Central memory CD8-positive, alpha-beta T cell (primary cell): ENCODE results near the gene KCNK18.

ENCODE experiments used
- ATAC-seq: fragments of 150-1000 bp; cut with Tn5 transposase; replicated peaks from 2 replicates; pipeline ENCODE4 v1.10.0; 2022; ENCODE audit warnings: mild to moderate bottlenecking, moderate FRiP score, moderate number of reproducible peaks; ENCODE audit not compliant: poor library complexity, severe bottlenecking; ENCODE audit errors: extremely low read depth
- DNase-seq, 2 donors: peaks; one replicate each; pipeline ENCODE4 v3.0.0; 2021; ENCODE audit warnings: low spot score in 2 of 2
- H3K27ac Mint-ChIP-seq: one replicate; pipeline ENCODE4 v1.8.0; 2022; ENCODE audit warnings: low read depth, mild to moderate bottlenecking, moderate library complexity, mixed read lengths
- H3K27me3 Mint-ChIP-seq: one replicate; pipeline ENCODE4 v1.8.0; 2022; ENCODE audit warnings: mixed read lengths
- H3K36me3 Mint-ChIP-seq: one replicate; pipeline ENCODE4 v1.8.0; 2022; ENCODE audit warnings: mild to moderate bottlenecking, moderate library complexity, mixed read lengths; ENCODE audit not compliant: insufficient read depth
- H3K4me1 Mint-ChIP-seq: one replicate; pipeline ENCODE4 v1.8.0; 2022; ENCODE audit warnings: mixed read lengths
- H3K4me3 Mint-ChIP-seq: one replicate; pipeline ENCODE4 v1.8.0; 2022; ENCODE audit warnings: mild to moderate bottlenecking, moderate library complexity, mixed read lengths
- H3K9me3 Mint-ChIP-seq: one replicate; pipeline ENCODE4 v1.8.0; 2022; ENCODE audit warnings: mixed read lengths

KCNK18 gene

DNA sequence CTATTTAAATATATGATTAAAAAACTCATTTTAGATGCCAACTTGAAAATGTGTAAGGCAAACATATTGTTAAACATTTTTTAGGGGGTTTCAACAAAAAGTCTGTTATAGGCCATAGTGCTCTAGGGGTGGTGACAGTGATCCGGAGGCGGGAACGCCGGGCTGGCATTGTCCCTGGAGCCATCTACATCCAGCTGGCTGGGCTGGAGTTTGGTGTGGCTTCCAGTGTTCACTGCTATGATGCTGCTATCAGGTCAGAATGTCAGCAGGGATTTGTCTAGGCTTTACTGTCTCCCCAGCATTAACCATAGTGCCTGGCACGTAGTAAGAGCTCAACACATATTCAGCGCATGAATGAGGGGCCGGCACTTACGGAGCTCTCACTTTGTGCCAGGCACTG is 41.8 kb downstream of the KCNK18 start:
- H3K4me1 Mint-ChIP-seq = no peaks in the 10 kb centered on the region
- no peaks in the 10 kb centered on the region for H3K36me3 Mint-ChIP-seq
- ATAC-seq = no peak
- no peak overlapping the region for H3K27ac Mint-ChIP-seq
- DNase-seq = no peak
- no peaks in the 10 kb centered on the region for H3K9me3 Mint-ChIP-seq
- H3K4me3 Mint-ChIP-seq = no peak overlapping the region
- peaks cover 61% of the 10 kb centered on the region for H3K27me3 Mint-ChIP-seq

GRCh38 chr10:117239721-117240620 is 42.7 kb downstream of the KCNK18 start:
- no peaks in the 10 kb centered on the region for H3K9me3 Mint-ChIP-seq
- no peaks in the 10 kb centered on the region for H3K4me1 Mint-ChIP-seq
- H3K27ac Mint-ChIP-seq = no peak overlapping the region
- DNase-seq (no peak), ATAC-seq (no peak)
- peaks cover 62% of the 10 kb centered on the region for H3K27me3 Mint-ChIP-seq
- no peak overlapping the region for H3K4me3 Mint-ChIP-seq
- no peaks in the 10 kb centered on the region for H3K36me3 Mint-ChIP-seq

GRCh38 chr10:117240621-117241529 is 43.6 kb downstream of the KCNK18 start, which contains the start of gene SLC18A2:
SLC18A2 (plus strand) TSS chr10:117241114; CDS start chr10:117241694, 580 bp downstream.
- DNase-seq = no peak
- no peak within 1 kb of the TSS for H3K27ac Mint-ChIP-seq
- H3K9me3 Mint-ChIP-seq = no peaks in the 10 kb centered on the region
- no peak for ATAC-seq
- no peaks in the 10 kb centered on the region for H3K4me1 Mint-ChIP-seq
- no peaks in the 10 kb centered on the region for H3K36me3 Mint-ChIP-seq
- H3K27me3 Mint-ChIP-seq = peaks cover 65% of the 10 kb centered on the region
- H3K4me3 Mint-ChIP-seq = peak within 1 kb of the TSS; percentile 12

GRCh38 chr10:117241541-117242462 is 44.5 kb downstream of the KCNK18 start:
- Mint-ChIP-seq H3K27me3 (peaks cover 63% of the 10 kb centered on the region), H3K4me1 (no peaks in the 10 kb centered on the region), H3K9me3 (no peaks in the 10 kb centered on the region), H3K4me3 (peak overlapping the region; percentile 12), H3K27ac (no peak overlapping the region), H3K36me3 (no peaks in the 10 kb centered on the region)
- ATAC-seq = no peak
- no peak for DNase-seq

DNA sequence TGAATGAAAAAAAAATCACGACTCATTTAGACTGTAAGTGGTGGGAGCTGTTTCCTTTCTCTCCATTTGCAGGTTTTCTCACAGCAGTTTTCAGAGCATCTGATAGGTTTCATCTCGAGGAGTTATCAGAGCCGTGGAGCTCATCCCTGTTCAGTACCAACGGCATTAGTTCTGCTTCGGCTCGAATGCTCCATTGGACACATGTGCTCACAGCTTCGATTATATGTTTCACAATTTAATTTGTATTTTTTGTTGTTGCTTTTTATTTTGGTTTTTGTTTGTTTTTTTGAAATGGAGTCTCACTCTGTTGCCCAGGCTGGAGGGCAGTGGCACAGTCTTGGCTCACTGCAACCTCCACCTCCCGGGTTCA is 45.2 kb downstream of the KCNK18 start:
- Mint-ChIP-seq H3K36me3 (no peaks in the 10 kb centered on the region), H3K9me3 (no peaks in the 10 kb centered on the region), H3K27ac (no peak overlapping the region), H3K27me3 (peaks cover 66% of the 10 kb centered on the region), H3K4me3 (no peak overlapping the region), H3K4me1 (no peaks in the 10 kb centered on the region)
- ATAC-seq = no peak
- DNase-seq = no peak

- DNase-seq (no peak), ATAC-seq (no peak)
- H3K27ac Mint-ChIP-seq = no peak overlapping the region
- no peaks in the 10 kb centered on the region for H3K9me3 Mint-ChIP-seq
- peaks cover 7% of the 10 kb centered on the region for H3K4me1 Mint-ChIP-seq
- H3K4me3 Mint-ChIP-seq = no peak overlapping the region
- peaks cover 81% of the 10 kb centered on the region for H3K27me3 Mint-ChIP-seq
- H3K36me3 Mint-ChIP-seq = no peaks in the 10 kb centered on the region
Observed at GRCh38 chr10:117246997-117247671, 49.8 kb downstream of the KCNK18 start.

- peaks cover 7% of the 10 kb centered on the region for H3K4me1 Mint-ChIP-seq
- H3K4me3 Mint-ChIP-seq = no peak overlapping the region
- H3K9me3 Mint-ChIP-seq = no peaks in the 10 kb centered on the region
- H3K36me3 Mint-ChIP-seq = peaks cover 1% of the 10 kb centered on the region
- no peak for ATAC-seq
- DNase-seq = no peak
- H3K27me3 Mint-ChIP-seq = peaks cover 76% of the 10 kb centered on the region
- no peak overlapping the region for H3K27ac Mint-ChIP-seq
Observed at GRCh38 chr10:117248750-117249465, 51.6 kb downstream of the KCNK18 start.

- Mint-ChIP-seq H3K36me3 (peaks cover 1% of the 10 kb centered on the region), H3K9me3 (no peaks in the 10 kb centered on the region), H3K4me3 (no peak overlapping the region), H3K27ac (no peak overlapping the region), H3K27me3 (peaks cover 76% of the 10 kb centered on the region), H3K4me1 (peaks cover 7% of the 10 kb centered on the region)
- no peak for ATAC-seq
- DNase-seq = no peak
Observed at GRCh38 chr10:117249493-117250093, 52.3 kb downstream of the KCNK18 start.

DNA sequence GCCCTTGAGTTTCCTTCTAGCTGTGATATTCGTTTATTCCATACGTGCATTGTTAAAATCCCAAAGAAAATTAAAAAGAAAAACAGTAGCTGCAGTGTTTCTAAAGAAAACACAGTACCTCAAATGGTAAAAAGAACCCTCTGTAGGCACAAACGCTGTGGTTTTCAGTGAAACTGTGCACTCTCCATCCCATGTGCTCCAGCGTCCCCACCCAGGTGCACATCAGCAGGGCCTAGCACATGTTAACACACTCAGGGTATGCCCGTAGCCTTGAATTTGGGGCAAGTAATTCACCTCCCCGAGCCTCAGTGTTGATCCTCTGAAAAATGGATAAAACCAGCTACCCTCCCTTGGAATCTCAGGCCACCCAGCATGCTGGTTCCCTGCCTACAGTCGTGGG is 53.1 kb downstream of the KCNK18 start:
- Mint-ChIP-seq H3K4me3 (no peak overlapping the region), H3K4me1 (peaks cover 7% of the 10 kb centered on the region), H3K9me3 (no peaks in the 10 kb centered on the region), H3K36me3 (peaks cover 1% of the 10 kb centered on the region), H3K27me3 (peaks cover 76% of the 10 kb centered on the region), H3K27ac (no peak overlapping the region)
- no peak for DNase-seq
- no peak for ATAC-seq

- DNase-seq (no peak), ATAC-seq (no peak)
- H3K4me3 Mint-ChIP-seq = no peak overlapping the region
- peaks cover 71% of the 10 kb centered on the region for H3K27me3 Mint-ChIP-seq
- peaks cover 1% of the 10 kb centered on the region for H3K36me3 Mint-ChIP-seq
- no peaks in the 10 kb centered on the region for H3K9me3 Mint-ChIP-seq
- no peak overlapping the region for H3K27ac Mint-ChIP-seq
- H3K4me1 Mint-ChIP-seq = peaks cover 4% of the 10 kb centered on the region
Observed at GRCh38 chr10:117253908-117254307, 56.6 kb downstream of the KCNK18 start.

DNA sequence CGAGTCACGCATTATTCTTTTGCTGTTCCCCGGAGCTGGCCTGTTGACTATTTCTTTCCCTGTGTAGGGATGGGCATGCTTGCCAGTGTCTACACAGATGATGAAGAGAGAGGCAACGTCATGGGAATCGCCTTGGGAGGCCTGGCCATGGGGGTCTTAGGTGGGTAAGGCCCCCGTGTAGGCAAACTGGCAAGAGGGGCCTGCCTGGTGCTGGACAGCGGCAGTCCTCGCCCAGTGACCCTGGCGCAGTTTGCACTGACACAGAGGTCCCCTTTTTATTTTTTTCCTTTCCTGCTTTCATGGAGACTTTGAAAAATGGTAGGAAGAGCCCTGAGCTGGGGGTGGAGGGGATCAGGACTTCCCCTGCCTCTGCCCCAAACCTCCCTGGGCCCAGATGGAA is 57.0 kb downstream of the KCNK18 start:
- H3K4me3 Mint-ChIP-seq = no peak overlapping the region
- H3K27ac Mint-ChIP-seq = no peak overlapping the region
- H3K27me3 Mint-ChIP-seq = peaks cover 71% of the 10 kb centered on the region
- ATAC-seq = no peak
- H3K4me1 Mint-ChIP-seq = no peaks in the 10 kb centered on the region
- H3K9me3 Mint-ChIP-seq = no peaks in the 10 kb centered on the region
- peaks cover 1% of the 10 kb centered on the region for H3K36me3 Mint-ChIP-seq
- no peak for DNase-seq
